ENCODE measurements around the gene RAD50. TPM values are rescaled to one million over a fixed set of nuclear protein-coding genes. Genes with fewer than 3 reads are reported as not detected.

The RAD50 gene
- total RNA-seq, 1 experiment from 2014 or later = 25.2 TPM

Other genes starting within 250 kb of the RAD50 start
- gene SLC22A5, start 187.3 kb upstream of the RAD50 start, total RNA-seq (2014; rRNA removed; shearing (Covaris generic)) = 2.5 and 4.0 TPM in 2 replicates
- 34.1 and 42.1 TPM in 2 replicates for gene IRF1, start 66.2 kb upstream of the RAD50 start, total RNA-seq (2014; rRNA removed; shearing (Covaris generic))
- not detected in 2 replicates for gene IL5, start 13.5 kb upstream of the RAD50 start, total RNA-seq (2014; rRNA removed; shearing (Covaris generic))
- gene IL13, start 101.2 kb downstream of the RAD50 start, total RNA-seq (2014; rRNA removed; shearing (Covaris generic)) = not detected in 2 replicates
- gene IL4, start 117.0 kb downstream of the RAD50 start, total RNA-seq (2014; rRNA removed; shearing (Covaris generic)) = not detected in 2 replicates
- gene KIF3A, start 180.6 kb downstream of the RAD50 start, total RNA-seq (2014; rRNA removed; shearing (Covaris generic)) = 4.4 and 4.6 TPM in 2 replicates
- 2.0 TPM in 1 of 2 replicates, not detected in the other for gene CCNI2, start 190.4 kb downstream of the RAD50 start, total RNA-seq (2014; rRNA removed; shearing (Covaris generic))
- 34.3 and 44.8 TPM in 2 replicates for gene SEPTIN8, start 220.3 kb downstream of the RAD50 start, total RNA-seq (2014; rRNA removed; shearing (Covaris generic))